CD4-positive, alpha-beta T cell treated with Interleukin-21 for 1 hour (primary cell): ENCODE results near the gene CPSF4L.

Source experiments
- DNase-seq: peaks from one replicate; pipeline ENCODE4 v3.0.0-alpha.2; 2020

The CPSF4L gene

DNA sequence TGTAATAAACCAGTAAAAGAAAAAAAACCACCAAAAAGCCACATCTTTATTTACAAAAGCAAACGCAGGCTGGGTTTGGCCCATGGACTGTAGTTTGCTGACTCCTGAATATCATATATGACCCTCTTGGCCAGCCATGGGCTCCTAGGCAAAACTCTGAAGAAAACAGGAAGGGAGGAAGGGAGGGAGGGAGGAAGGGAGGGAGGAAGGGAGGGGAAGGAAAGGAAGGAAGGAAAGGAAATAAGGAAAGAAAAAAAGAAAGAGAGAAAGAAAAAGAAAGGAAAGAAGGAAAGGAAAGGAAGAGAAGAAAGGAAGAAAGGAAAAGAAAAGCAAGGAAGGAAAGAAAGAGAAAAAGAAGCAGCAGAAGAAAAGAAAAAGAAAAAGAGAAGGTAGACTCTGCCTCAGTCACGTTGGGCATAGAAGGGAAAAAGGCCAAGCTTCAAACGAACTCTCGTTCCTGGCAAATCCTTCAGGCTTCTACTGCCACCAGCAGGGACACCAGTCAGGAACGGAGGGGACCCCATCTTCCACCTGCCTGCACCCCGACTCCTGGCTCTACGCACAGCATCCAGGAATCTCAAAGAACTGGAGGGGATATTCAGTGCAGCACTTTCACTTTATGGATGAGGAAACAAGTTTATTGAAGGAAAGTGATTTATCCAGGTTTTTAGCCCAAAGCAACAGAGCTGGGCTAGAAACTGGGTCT lies 28.0 kb upstream of the CPSF4L start:
- no peak for DNase-seq

DNA sequence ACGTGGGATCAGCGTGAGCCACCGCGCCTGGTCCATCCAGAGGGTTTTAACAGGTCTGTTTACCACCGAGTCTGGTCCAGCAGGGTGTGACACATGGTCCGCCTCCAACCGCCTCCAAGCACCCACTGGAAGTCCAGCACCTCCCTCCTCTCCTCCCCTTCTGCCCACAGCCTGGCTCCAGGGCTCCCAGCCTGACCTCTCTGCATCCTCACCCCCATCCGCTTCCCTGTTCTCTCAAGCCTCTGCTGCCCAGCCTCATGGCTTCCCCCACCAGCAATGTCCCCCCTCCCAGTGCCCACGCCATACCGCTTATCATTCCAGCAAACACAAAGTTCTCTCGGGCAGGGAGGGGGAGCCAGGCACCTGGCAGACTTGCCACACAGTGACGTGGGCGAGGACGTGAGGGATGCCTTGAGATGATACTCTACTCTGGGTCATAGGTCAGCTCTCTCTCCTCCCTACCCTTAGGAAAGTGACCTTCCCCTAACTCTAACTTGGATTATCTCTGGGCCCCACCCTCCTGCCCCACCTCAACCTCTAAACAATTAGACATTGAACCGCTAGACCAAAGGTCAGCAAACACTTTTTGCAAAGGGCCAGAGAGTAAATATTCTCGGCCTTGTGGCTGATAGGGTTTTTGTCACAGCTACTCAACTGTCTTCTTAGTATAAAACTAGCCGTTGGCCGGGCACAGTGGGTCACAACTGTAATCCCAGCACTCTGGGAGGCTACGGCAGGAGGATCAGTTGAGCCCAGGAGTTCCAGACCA lies 27.0 kb upstream of the CPSF4L start:
- DNase-seq = no peak

DNA sequence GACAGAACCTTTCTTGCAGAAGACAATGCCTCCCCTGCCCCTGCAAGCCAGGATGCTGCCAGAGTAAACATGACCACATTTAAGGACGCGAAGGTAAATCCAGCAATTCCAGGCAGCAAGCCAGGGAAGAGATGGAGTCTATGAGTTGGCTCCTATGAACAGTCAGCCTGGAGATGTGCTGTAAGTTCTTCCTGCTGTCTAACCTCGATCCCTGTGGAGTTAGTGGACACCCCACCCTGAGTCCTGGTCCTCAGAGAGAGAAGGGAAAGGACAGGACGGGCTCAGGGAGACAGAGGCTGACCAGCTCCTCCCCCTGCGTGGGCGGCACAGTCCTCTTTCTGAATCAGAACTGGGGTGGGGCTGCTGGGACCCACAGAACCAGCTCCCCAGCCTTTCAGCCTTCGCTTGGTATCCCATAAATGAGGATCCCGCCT lies 25.2 kb upstream of the CPSF4L start:
- DNase-seq = no peak

DNA sequence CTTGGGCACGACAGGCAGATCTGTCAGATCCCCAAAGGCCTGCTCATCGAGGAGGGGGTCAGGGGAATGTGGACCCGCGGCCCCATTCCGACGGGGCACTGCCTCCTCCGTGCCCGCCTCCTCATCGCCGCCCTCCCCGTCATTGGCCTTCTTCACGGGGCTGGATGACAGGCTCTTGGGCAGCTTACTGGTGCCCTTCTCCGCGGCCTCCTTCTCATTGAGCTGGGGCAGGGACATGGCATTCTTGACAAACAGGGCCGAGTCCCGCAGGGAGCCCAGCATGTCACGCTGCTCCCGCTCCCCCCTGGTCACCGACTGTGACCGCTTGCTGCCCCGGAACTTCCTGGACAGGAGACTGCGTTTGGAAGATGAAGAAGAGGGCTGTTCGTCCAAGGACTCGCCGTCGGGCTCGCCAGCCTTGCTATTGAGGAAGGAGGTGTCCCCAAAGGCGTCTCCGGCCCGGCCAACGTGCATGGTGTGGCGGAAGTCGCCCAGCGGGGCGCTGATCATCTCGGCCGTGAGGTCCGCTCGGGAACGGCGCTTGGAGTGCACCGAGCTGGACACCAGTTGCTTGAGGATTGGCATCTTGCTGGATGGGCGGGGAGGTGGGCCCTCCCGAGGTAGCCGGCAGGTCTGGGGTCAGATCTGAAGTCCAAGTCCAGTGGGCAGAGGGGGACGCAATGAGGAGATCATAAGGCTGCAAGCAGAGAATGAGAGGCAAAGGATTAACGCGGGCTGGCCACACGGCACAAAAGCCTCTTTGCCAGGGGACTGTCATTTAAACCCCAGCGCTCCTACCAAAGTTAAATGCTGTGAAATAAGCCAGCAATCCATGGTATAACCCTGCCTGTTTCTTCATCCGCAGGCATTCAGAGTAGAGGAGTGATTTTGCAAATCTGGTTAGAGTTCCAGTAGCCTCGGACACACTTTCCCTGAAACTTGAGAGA lies 24.5 kb upstream of the CPSF4L start:
- DNase-seq = no peak

DNA sequence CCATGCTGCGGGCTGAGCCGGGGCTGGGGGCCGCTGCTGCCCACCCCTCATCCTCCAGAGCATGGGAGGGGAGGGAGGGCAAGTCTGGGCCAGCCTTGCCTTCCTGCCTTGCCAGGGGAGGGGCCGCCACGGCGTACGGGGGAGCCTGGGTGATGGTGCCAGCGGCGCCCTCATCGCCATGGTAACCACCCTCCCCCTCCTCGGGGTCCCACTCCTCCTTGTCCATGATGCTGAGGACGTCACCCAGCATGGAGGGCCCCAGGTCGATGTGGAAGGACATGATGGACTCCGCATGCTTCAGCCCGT lies 23.9 kb upstream of the CPSF4L start:
- no peak for DNase-seq

DNA sequence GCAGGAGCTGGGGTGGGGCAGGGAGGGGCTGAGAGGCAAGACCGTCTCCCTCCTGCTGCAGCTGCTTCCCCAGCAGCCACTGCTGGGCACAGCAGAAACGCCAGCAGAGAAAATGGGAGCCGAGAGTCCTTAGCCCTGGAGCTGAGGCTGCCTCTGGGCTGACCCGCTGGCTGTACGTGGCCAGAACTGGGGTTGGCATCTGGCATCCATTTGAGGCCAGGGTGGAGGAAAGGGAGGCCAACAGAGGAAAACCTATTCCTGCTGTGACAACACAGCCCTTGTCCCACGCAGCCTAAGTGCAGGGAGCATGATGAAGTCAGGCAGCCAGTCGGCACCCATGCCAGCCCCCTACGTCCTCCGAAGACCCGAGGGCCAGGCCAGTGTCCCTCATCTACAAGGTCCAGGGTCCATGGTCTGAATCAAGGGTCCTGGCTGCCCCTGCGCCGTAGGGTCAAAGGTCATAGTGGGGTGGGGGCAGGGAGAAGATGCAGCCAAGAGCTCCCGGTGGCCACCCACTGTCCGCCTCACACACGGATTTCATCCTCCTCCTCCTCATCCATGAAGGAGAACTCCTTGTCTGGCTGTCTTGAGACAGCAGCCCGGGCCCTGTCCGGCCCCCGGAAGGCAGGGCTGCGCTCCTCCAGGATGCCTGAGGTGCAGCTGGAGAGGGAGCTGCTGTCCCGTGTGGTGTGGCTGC lies 23.4 kb upstream of the CPSF4L start:
- no peak for DNase-seq

DNA sequence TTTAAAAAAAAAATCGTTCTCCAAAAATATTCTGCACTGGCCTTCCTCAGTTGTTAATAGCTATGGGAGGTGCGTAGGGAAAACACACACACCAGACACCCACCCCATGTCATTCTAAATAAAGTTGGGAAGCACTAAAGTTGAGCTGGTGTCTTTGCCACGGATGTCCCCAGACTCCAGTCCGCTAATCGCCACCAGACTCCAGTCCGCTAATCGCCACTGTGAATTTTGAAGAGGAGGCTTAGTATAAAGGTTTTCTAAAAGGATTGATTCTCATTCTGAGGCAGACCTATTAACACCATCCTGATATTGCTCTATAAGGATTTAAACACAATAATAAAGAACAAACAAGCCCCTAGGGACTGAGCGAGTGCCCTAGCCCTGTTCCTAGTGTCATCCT lies 22.7 kb upstream of the CPSF4L start:
- no peak for DNase-seq

DNA sequence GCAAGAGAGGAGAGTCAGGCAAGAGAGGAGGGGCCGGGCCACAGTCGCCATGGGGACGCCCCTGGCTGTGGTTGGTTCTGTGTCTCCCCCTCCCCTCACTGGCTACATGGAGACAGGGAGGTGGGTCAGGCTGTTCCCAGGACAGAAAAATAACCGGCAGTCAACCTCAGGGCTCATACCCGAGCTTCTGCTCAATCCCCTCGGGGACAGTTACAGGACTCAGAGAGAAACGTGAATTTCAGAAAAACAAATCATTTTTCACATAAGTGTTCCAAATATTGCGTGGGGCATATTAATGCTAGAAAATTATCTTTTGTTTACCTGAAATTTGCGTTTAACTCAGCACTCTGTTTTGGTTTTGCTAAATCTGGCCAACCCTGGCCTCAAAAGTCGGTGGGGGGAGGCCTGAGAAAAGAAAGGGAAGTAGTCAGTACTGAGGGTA lies 22.2 kb upstream of the CPSF4L start:
- no peak for DNase-seq

DNA sequence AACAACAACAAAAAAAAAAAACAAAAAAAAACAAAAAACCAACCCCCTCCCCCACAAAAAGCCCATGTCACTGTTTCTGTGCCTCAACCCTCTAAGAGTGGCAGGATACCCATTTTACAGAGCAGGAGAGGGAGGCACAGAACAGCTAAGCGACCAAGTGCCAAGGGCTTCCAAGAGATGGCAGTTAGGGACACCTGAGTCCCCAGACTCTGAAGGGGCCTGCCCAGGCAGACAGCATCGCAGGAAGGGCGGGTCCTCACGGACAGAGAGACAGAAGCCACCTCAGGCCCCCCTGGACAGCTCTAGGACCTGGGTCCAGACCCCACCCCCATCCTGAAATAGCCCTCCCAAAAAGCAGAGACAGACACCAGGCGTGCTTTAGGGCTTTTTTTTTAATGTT lies 21.6 kb upstream of the CPSF4L start:
- DNase-seq = no peak

DNA sequence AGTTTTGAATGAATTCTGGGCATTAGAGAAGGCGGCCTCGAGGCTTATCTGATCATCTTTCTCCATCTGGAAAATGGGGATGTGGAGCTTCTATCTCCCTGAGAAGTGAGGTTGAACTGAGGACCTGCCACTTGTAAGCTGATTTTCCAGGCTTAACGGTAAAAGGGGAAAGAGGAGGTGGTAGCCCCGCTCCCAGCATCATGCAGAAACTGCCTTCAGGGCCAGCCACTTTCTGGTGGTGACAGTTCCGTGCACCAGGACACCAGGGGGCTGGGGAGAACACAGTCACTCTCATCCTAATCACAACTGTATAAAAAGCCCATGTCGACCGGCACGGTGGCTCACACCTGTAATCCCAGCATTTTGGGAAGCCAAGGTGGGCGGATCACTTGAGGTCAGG lies 20.9 kb upstream of the CPSF4L start:
- DNase-seq = no peak

DNA sequence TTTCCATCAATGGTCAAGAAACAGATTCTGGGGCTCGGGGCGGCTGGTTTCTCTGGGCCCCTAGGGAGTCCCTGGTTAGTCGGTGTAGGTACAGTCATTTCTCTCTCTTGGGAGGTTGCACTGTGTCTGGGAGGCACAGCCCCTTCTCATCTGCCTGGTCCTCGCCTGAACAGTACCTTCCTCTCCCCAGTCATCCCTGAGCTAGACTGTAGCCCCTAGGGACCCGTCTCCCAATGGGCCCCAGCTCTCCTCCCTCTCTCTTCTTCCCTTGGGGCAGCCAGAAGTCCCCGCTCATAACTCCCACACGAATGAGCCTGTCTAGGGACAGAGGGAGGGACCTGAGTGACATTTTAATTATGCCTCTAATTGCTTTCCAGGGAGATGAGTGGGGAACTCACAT lies 20.2 kb upstream of the CPSF4L start:
- DNase-seq = no peak

DNA sequence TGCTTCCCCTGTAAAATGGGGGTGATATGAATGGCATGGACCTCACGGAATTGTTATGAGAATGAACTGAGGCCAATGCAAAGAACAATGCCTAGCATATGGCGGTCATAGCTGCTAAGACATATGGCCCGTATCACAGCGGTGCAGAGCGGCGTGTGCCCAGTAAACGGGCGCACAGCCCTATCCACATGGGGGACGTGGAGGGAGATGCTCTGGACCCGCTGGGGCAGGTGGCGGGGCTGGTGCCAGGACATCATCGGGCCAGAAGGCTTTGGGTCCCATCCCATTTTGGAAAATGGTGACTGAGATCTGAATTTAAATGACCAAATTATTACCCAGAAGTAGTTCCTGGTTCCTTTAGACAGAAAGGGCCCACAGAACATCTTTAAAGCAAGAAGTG lies 18.5 kb upstream of the CPSF4L start:
- DNase-seq = no peak

DNA sequence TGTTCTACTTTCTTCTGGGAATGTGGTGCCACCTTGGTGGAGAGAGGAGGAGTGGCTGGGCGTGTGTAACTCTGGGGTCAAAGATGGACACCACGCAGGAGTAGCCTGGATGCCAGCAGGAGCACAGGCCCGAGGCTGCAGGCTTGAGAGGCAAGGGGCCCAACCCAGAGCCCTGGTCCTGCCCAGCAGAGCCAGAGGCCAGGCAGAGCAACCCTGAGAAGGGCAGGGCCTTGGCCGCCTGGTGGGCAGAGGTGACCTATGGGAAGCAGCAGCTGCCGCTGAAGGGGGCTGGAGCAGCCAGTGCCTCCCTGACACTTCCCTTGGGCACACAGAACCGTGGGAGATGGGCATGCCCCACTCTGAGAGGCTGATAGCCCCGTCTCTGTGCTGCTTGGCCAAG lies 18.0 kb upstream of the CPSF4L start:
- no peak for DNase-seq

DNA sequence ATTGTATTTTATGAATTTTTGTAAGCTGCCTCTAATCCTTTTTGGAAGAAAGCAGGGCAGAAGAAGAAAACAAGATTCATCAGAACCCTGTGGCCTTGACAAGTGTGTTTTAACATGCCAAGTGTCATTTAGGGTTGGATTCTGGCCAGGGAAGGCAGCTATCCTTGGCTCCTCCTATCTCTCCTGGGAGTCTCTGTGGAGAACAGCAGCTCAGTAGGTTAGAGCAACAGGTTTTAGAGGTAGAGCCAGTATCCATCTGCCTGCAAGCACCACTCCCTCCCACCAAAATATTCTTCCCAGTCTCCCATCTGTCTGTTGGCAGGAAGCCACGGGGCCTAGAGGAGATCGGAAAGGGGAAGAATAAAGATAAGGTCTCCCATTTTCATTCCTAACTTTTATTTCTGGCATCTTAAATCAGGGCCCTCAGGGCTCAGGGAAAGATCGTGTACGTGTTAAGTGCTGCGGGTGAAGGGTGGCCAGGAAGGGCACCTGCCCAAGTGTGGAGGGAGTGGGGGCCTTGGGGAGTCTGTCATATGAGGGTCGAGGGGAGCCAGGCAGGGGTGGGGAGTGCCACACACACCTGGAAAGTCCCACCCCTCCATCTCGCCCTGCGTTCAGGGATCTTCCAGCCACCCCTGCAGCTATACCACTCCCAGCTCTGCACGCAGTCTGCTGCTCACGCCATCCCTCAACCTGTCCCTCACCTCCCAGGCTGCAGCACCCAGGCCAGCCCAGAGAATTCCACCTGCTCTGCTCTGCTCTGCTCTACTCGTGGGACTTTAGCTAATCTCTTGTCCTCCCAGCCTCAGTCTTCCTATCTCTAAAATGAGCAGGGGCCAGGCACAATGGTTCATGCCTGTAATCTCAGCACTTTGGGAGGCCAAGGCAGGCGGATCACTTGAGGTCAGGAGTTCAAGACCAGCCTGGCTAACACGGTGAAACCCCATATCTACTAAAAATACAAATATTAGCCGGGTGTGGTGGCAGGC lies 17.1 kb upstream of the CPSF4L start:
- no peak for DNase-seq

DNA sequence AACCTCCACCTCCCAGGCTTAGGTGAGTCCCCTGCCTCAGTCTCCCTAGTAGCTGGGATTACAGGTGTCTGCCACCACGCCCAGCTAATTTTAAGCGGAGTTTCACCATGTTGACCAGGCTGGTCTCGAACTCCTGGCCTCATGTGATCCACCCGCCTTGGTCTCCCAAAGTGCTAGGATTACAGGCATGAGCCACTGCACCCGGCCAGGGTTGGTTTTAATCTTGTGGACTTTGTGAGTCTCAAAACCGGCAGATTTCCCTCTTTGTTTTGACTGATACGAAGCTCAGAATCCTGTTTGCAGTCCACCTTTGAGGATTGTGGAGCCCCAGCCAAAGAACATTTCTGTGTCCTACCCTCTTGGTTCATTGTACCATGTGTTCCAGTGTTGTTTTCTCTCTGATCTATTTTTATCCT lies 16.4 kb upstream of the CPSF4L start:
- DNase-seq = no peak

DNA sequence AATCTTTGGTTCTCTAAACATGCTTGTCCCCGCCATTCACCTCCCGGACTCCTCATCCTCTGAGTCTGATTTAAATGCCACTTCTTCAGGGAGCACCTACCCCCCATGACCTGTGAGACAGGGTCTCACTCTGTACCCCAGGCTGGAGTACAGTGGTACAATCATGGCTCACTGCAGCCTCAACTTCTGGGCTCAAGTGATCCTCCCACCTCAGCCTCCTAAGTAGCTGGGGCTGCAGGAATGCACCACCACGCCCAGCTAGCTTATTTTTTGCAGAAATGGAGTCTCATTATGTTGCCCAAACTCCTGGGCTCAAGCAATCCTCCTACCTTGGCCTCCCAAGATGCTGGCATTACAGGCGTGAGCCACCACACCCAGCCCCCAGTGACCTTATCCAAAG lies 12.8 kb upstream of the CPSF4L start:
- no peak for DNase-seq

DNA sequence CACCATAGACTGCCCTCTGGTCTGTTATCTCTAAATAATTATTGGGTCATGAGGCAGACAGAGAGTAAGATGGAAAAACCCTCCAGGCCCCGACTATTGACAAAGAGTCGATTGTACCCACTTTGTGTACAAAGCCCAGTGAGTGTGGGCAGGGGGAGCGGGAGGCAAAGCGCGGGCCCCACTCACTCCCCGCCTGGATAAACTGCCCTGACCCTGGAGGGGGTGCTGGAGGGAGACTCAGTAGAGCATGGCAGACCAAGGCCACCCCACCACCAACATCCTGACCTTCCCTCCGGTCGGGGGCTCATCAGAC lies 11.2 kb upstream of the CPSF4L start:
- no peak for DNase-seq

DNA sequence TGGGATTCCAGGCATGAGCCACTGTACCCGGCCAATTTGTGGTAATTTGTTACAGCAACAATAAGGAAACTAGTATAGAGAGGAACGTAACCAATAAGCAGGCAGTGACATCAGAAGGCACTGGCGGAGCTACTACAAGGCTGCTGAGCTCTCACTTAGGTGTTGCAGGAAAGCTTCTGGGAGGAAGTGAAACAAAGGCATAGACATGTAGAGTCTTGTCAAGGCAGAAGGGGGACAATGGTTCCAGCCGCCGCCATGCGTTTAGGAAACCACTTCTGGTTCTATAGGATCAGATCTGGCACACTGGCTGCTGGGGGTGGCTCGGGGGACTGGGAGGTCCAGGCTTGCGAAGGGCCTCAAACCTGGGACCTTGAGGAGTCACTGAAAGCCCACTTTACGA lies 9.4 kb upstream of the CPSF4L start:
- peak; percentile 4 for DNase-seq

DNA sequence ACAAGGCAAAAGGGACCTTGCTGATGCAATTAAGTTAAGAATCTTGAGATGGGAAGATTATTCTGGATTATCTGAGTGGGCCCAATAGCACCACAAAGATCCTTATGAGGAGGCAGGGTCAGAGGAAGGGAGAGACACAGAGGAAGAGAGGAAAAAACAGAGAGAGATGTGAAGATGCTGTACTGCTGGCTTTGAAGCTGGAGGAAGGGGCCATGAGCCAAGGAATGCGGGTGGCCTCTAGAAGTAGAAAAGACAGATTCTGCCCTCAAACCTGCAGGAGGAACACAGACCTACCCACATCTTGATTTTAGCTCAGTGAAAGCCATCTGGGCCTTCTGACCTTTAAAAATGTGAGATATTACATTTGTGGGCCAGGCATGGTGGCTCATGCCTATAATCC lies 8.1 kb upstream of the CPSF4L start:
- no peak for DNase-seq

DNA sequence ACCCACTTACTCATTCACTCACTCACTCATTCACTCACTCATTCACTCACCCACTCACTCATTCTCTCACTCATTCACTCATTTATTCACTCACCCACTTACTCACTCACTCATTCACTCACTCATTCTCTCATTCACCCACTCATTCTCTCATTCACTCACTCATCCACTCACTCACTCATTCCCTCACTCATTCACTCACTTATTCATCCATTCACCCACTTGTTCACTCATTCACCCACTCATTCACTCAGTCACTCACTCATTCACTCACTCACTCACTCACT lies 7.6 kb upstream of the CPSF4L start:
- DNase-seq = no peak

DNA sequence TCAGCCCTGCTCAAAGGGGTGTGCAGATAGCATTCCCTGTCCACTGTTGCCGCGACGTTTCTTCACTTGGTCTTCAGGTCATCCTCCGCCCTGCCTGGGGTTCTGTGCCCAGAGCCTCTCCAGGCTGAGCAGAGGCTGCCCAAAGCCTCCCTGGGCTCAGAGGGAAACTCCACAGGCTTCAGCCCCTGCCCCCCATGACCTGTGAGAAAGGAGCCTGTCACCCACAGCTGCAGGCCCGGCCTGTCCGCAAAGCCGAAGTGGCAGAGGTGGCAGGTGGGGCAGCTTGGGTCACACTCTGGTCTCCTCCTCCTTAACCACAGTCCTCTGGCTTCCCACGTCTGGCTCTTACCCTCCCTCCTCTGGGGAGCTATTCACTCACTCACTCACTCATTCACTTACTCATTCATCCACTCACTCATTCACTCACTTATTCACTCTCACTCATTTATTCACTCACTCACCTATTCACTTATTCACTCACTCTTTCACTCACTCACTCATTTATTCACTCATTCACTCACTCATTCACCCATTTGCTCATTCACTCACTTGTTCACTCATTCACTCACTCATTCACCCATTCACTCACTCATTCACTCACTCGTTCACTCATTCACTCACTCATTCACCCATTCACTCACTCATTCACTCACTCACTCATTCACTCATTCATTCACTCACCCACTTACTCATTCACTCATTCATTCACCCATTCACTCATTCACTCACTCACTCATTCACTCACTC lies 7.1 kb upstream of the CPSF4L start:
- no peak for DNase-seq
